Left ventricle myocardium inferior (tissue), 1 donor: ENCODE results near the gene CLEC9A. TPM values are rescaled to one million over a fixed set of nuclear protein-coding genes. Genes with fewer than 3 reads are reported as not detected.

Source experiments
- DNase-seq: peaks from one replicate; pipeline ENCODE4 v3.0.0-alpha.2; 2020
- H3K27ac ChIP-seq: fragments of 200-600 bp; replicated peaks from 2 replicates; pipeline ENCODE4 v1.8.0; 2021
- H3K27me3 ChIP-seq: fragments of 200-600 bp; 2 replicates; pipeline ENCODE4 v1.8.0; 2021; ENCODE audit warnings: low read depth
- H3K36me3 ChIP-seq: fragments of 200-600 bp; 2 replicates; pipeline ENCODE4 v1.8.0; 2021
- H3K4me1 ChIP-seq: fragments of 200-600 bp; 2 replicates; pipeline ENCODE4 v1.8.0; 2021
- H3K4me3 ChIP-seq: fragments of 200-600 bp; 2 replicates; pipeline ENCODE4 v1.8.0; 2021; ENCODE audit warnings: mild to moderate bottlenecking, moderate library complexity
- H3K9me3 ChIP-seq: fragments of 200-600 bp; replicated peaks from 2 replicates; pipeline ENCODE4 v1.8.0; 2021
- intact Hi-C: fragments of 100-400 bp; cut with micrococcal nuclease; formaldehyde crosslinking; loops from one replicate; pipeline ENCODE4 v1.11.0; 2022
- total RNA-seq: library from RNA; stranded (reverse); fragmentation: NEBNext Ultra II Directional; extraction: Animal tissue kit (Norgen Biotek cat#: 25700); gene quantifications from one replicate; pipeline ENCODE4 v1.2.1, GENCODE V29; 2021
- TF ChIP-seq, protein P1 (sequence below): fragments of 200-600 bp; IDR thresholded peaks from 2 replicates; pipeline ENCODE4 v1.8.0; 2021; ENCODE audit warnings: antibody characterized with exemption, mild to moderate bottlenecking, borderline replicate concordance
- donor health status: DM: no; HTN: yes; CAD: no; lungs with severe emphysema.

CLEC9A gene
- total RNA-seq, 1 donor from 2014 or later: not detected

DNA sequence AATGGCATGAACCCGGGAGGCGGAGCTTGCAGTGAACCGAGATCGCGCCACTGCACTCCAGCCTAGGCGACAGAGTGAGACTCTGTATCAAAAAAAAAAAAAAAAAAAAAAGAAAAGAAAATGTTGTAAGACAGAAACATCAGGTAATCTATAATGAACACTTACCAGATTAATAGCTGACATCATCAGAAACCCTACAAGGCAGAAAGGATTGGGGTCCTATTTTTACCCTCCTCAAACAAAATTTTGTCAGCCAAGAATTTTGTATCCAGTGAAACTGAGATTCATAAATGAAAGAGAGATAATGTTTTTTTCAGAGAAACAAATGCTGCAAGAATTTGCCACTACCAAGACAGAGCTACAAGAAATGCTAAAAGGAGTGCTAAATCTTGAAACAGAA is 54.3 kb downstream of the CLEC9A start:
- H3K36me3 ChIP-seq: peaks cover 5% of the 10 kb centered on the region
- no peak overlapping the region for H3K4me3 ChIP-seq
- intact Hi-C loops: no loop called here
- H3K4me1 ChIP-seq: no peaks in the 10 kb centered on the region
- no peak overlapping the region for H3K27ac ChIP-seq
- TF ChIP-seq, protein P1, sequence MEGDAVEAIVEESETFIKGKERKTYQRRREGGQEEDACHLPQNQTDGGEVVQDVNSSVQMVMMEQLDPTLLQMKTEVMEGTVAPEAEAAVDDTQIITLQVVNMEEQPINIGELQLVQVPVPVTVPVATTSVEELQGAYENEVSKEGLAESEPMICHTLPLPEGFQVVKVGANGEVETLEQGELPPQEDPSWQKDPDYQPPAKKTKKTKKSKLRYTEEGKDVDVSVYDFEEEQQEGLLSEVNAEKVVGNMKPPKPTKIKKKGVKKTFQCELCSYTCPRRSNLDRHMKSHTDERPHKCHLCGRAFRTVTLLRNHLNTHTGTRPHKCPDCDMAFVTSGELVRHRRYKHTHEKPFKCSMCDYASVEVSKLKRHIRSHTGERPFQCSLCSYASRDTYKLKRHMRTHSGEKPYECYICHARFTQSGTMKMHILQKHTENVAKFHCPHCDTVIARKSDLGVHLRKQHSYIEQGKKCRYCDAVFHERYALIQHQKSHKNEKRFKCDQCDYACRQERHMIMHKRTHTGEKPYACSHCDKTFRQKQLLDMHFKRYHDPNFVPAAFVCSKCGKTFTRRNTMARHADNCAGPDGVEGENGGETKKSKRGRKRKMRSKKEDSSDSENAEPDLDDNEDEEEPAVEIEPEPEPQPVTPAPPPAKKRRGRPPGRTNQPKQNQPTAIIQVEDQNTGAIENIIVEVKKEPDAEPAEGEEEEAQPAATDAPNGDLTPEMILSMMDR: no peak
- DNase-seq: no peak
- peaks cover 17% of the 10 kb centered on the region for H3K9me3 ChIP-seq
- no peaks in the 10 kb centered on the region for H3K27me3 ChIP-seq

DNA sequence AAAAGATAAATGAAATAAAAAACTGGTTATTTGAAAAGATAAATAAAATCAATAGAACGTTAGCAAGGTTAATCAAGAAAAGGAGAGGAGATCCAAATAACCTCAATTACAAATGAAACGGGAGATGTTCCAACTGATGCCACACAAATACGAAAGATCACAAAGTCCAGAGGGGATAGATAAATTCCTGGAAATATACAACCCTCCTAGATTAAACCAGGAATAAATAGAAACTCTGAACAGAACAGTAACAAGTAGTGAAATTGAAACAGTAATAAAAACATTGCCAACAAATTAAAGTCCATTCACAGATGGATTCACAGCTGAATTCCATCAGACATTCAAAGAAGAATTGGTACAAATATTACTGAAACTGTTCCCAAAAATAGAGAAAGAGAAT is 55.9 kb downstream of the CLEC9A start:
- H3K36me3 ChIP-seq: no peaks in the 10 kb centered on the region
- no peaks in the 10 kb centered on the region for H3K4me1 ChIP-seq
- no peaks in the 10 kb centered on the region for H3K27me3 ChIP-seq
- H3K27ac ChIP-seq: no peak overlapping the region
- intact Hi-C loops: no loop called here
- H3K9me3 ChIP-seq: peaks cover 17% of the 10 kb centered on the region
- DNase-seq: no peak
- no peak overlapping the region for H3K4me3 ChIP-seq
- TF ChIP-seq, protein P1: no peak

- peaks cover 7% of the 10 kb centered on the region for H3K4me1 ChIP-seq
- no peak overlapping the region for H3K4me3 ChIP-seq
- no peaks in the 10 kb centered on the region for H3K27me3 ChIP-seq
- intact Hi-C loops: no loop called here
- peaks cover 17% of the 10 kb centered on the region for H3K9me3 ChIP-seq
- no peaks in the 10 kb centered on the region for H3K36me3 ChIP-seq
- no peak overlapping the region for H3K27ac ChIP-seq
- TF ChIP-seq, protein P1: no peak
- DNase-seq: no peak
Observed at GRCh38 chr12:10088031-10088430, 57.5 kb downstream of the CLEC9A start.

- Histone ChIP-seq H3K4me1 (peaks cover 17% of the 10 kb centered on the region), H3K36me3 (no peaks in the 10 kb centered on the region), H3K27ac (no peak overlapping the region), H3K27me3 (no peaks in the 10 kb centered on the region), H3K4me3 (no peak overlapping the region), H3K9me3 (peaks cover 7% of the 10 kb centered on the region)
- DNase-seq: no peak
- TF ChIP-seq, protein P1: no peak
- intact Hi-C loops: no loop called here
Observed at GRCh38 chr12:10088955-10089900, 58.7 kb downstream of the CLEC9A start.

DNA sequence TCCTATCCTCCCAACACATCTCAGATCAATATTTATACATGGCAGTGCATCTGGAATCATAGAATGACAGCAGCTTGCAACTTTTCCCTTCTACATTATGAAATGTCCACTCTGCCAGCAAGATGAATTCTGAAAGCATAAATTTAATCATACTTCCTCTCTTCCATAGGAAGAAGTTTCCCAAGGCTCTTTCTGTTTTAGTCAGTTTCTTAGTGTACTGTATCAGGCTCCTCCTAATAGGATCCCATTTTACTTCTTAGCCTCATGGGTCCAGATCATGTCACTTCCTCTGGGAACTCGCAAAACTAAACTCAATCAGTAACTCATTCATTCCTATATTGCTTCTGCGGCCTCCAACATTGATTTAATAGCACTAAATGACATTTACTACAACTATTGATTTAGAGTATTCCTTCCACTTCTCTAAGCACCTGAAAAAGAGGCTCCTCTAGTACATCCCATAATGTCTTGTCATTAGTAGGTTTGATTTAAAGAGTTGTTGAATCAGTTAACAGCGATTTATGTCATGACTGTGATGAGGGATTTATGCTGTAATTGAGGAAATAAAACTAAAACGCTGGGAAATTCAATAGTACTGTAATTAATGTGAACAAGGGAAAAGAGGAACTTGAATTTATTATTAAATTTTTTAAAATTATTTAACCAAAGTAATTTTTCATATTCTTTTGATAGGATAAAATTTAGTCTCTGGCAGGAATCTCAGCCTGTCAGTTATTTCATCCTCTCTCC is 64.3 kb downstream of the CLEC9A start:
- Histone ChIP-seq H3K4me3 (peak overlapping the region; percentile 2), H3K36me3 (no peaks in the 10 kb centered on the region)
- intact Hi-C loops: no loop called here

More for the DNA sequence above, 64.3 kb downstream of the CLEC9A start:
- TF ChIP-seq, protein P1: no peak
- H3K9me3 ChIP-seq: no peaks in the 10 kb centered on the region
- H3K27ac ChIP-seq: peak overlapping the region; percentile 79
- no peaks in the 10 kb centered on the region for H3K27me3 ChIP-seq
- H3K4me1 ChIP-seq: peaks cover 40% of the 10 kb centered on the region
- no peak for DNase-seq
